Measurements from ENCODE around the gene IFNW1.

DNA sequence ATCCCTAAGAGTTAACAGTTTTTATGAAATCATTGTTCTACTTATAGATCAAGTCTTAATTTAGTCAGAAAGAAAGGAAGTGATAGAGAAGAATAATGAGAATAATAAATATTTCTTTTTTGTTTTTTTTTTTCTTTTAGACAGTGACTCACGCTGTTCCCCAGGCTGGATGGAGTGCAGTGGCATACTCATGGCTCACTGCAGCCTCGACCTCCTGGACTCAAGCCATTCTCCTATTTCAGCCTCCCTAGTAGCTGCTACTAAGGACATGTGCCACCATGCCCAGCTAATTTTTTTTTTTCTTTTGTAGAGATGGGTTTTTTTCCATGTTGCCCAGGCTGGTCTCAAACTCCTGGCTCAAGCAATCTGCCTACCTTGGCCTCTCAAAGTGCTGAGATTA is 13.9 kb upstream of the IFNW1 start:
- TF ChIP-seq, protein P1, sequence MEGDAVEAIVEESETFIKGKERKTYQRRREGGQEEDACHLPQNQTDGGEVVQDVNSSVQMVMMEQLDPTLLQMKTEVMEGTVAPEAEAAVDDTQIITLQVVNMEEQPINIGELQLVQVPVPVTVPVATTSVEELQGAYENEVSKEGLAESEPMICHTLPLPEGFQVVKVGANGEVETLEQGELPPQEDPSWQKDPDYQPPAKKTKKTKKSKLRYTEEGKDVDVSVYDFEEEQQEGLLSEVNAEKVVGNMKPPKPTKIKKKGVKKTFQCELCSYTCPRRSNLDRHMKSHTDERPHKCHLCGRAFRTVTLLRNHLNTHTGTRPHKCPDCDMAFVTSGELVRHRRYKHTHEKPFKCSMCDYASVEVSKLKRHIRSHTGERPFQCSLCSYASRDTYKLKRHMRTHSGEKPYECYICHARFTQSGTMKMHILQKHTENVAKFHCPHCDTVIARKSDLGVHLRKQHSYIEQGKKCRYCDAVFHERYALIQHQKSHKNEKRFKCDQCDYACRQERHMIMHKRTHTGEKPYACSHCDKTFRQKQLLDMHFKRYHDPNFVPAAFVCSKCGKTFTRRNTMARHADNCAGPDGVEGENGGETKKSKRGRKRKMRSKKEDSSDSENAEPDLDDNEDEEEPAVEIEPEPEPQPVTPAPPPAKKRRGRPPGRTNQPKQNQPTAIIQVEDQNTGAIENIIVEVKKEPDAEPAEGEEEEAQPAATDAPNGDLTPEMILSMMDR (IDR thresholded peaks at IDR 0.05), result no peak
- no peak for TF ChIP-seq POLR2A (IDR thresholded peaks at IDR 0.05)

All from tibial nerve (tissue), 3 donors.